HG03025 (cell line): Measurements from ENCODE around the gene CTSD.

Source experiments
- ATAC-seq: cut with Tn5 transposase; IDR thresholded peaks from one replicate; pipeline ENCODE4 v1.9.1; 2021; ENCODE audit warnings: mild to moderate bottlenecking, moderate library complexity; ENCODE audit not compliant: unreplicated experiment, low FRiP score

Gene CTSD

DNA sequence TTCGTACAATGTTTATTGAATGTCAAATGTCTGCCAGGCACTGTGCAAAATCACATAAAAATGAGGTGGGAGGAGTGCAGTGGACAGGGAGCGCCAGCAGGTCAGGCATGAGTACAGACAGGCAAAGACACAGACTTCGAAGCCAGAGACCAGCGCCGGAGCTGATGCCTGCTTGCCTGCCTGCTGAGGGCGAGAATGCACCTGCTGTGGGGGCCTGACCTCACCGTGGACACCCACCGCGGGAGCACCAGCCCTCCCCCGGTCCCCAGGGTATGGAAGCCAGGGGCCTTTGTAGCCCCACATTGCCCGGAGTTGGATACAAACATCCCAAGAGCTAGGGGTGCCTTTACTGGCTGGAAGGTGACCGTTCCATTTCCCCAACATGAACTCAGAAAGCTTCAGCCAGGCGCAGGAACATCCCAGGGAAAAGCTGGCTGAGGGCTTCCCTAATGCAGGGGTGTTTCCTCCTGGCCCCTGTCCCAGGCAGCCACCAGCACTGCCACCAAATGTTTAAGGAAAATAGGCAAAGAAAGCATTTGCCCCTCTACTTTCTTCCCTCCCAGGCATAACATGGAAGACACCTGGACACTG lies 31.2 kb downstream of the CTSD start:
- no peak for ATAC-seq

DNA sequence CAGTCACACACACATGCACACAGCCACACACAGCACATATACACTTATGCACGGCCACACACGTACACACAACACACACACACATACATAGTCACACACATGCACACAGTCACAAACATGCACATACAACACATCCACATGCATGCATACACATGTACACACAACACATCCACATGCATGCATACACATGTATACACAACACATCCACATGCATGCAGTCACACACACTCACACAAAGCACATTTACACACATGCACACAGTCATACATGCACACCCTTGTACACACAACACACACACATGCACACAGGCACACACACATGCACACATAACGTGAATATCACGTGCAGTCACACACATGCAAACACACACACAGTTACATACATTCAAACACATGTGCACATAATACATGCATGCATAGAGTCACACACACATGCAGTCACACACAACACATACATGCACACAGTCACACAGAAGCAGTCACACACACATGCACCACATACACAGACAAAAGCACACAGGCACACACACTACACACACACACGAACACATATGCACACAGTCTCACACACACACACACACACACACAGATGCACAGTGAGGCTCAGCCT lies 32.2 kb downstream of the CTSD start:
- ATAC-seq = no peak

DNA sequence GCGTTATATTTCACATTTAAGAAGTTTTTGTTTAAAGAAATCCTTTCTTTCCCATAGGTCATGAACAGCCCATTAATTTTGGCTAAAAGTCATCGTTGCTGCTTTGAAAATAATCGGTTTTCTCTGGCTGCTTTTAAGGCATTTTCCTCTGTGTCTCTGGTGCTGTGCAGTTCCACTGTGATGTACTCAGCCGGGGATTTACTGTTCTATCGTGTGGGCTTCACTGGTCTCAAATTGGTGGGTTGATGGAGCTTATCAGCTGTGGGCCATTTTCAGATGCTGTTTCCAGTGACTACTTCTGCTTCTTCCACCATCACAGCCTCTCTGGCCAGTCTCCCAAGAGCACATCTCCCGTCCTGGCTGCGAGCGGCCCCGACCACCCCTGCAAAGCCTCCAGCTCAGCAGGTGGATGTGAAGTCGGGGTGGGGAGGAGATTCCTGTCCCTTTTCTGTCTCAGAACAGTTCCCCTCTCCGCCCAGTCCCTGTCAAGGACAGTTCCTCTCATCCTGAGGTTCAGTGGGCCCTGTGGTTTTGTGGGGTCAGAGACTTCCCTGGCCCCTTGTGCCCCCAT lies 33.6 kb downstream of the CTSD start:
- no peak for ATAC-seq

DNA sequence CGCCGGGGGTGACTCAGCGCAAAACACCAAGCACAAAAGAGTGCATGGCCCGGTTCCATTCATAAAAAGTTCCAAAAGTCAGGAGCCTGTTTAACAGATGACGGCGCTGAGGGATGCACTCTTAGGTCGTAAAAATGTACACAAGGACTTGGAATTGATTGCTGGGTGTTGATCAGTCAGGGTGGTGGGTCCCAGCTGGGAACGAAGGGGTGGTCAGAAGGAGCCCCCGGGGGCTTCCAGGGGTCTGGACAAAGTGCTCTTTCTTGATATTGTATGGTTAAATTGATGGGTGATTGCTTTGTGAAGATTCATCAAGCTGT lies 34.1 kb downstream of the CTSD start:
- ATAC-seq = no peak

DNA sequence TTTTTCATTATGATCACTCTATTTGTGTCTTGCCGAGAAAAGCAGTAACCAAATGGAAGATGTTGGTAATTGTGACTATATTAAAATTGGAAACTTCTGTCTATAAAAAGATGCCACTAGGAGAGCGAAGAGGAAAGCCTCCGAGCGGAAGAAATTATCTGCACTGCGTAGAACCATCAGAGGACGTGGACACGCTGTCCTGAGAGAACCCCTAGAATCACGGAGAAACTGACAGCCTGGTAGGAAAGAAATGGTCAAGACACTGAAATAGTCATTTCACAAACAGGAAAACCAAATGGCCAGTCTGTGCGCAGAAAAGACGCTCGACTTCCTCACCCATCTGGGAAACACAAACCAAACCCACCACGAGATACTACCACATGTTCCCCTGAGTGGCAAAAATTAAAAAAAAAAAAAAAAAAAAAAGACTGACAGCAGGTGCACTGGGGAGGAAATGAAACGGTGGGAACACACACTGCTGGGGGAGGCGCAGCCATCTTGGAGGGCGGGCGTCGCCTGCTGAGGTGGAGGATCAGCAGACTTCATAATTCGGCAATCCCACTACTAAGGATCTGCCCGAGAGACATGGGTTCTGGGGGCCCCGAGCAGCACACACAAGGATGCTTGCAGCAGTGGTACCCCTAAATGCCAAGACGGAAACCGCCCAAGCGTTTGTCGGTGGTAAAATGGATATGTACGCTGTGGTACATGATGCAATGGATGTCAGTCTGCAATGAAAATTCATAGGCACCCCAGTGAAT lies 34.6 kb downstream of the CTSD start:
- ATAC-seq = no peak

DNA sequence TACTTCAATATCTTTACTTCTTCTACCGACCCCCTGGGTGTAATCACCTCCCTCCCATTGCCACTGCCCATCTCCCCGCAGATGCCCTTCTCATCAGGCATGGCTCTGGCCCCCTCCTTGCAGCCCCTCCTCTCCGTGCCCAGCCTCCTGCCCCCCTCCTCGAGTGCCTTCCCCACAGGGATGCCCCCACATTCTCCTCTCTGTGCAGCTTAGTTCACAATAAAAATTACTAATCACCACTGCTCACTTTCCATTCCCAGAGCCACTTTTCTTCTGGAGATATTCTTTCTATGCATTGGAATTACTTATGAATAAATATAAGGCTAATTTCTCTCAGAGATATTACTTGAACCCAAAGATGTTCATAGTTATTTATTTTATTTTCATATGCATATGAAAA lies 35.4 kb downstream of the CTSD start:
- ATAC-seq = no peak

DNA sequence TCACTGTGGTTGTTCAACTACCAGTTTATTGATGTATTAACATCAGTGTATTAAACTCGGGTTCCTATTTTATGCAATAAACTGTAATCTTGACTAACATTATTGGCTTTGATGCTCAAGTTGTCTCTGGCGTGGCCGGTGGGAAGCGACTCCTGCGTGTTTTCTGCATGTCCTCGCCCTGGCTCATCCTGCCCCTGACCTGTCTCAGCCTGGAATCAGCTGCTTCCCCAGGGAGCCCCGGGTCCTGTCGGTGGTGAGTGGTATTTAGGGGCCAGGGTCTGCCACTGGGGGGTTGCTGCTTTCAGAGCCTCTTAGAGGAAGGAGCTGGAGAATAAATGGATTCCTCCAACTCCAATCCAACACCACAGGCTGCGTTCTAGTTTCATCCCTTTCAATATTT lies 35.9 kb downstream of the CTSD start:
- ATAC-seq = no peak

DNA sequence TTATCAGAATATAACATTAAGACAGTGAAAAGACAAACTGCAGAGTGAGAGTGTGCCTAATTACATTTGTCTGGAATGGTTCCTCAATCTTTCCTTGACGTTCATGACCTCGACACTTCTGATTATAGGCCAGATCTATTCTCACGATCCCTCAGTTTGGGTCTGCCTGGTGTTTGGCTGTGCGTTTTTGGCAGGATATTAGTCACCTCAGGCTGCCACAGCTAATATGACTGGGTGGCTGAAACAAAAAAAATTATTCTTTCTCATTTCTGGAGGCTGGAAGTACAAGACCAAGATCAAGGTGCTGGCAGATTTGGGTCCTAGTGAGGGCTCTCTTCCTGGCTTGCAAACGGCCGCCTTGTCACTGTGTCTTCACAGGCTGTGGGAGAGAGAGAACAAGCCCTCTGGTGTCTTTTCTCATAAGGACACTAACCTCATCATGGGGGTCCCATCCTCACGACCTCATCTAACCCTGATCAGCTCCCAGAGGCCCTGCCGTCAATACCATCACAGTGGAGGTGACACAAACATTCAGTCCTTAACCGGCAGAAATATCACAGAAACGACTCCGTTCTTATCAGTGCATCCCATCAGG lies 36.5 kb downstream of the CTSD start:
- ATAC-seq = no peak

DNA sequence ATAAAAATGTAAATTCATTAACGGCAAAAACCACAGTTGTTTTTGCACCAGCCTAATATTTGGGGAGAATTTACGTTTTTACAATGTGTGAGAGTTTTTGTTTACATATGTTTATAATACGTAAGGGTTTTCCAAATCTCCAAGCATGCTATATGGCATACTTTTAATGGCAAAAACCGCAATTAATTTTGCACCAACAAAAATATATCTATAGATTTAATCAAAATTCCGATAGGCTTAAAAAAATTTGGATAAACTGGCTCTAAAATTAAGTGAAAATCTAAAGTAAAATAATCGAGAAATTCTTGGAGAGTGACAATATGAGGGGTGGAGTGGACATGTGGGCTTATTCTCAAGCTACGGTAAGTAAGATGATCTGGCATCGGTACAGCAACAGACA lies 43.9 kb downstream of the CTSD start:
- no peak for ATAC-seq

DNA sequence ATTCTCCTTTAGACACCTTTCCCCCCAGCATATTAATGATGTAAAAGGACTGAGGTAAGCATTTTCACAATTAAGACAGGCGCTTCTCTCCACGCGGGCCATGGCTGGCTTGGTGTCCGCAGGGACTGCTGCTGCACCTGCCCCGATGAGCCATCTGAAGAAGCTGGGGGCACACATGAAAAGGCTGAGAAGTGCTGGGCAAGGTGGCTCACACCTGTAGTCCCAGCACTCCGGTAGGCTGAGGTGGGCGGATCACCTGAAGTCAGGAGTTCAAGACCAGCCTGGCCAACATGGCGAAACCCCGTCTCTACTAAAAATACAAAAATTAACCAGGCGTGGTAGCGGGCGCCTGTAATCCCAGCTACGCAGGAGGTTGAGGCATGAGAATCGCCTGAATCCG lies 45.4 kb downstream of the CTSD start:
- no peak for ATAC-seq

DNA sequence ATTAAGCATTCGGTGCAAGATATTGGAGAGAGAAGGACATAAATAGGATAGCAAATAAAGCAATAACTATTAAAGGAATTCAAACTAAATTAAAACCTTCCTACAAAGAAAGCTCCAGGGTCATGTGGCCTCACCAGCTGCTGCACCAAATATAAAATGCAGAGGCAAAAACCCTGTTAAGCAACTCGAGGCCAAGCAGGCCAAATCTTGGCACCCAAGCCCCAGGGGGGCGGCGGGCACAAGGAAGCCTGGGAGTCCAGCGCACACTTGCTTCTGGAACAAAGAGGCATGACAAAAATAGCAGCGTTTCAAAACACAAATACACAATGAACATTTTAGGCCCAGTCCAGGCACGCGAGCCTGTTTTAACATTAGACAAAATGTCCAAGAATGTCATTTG lies 46.0 kb downstream of the CTSD start:
- ATAC-seq = no peak

DNA sequence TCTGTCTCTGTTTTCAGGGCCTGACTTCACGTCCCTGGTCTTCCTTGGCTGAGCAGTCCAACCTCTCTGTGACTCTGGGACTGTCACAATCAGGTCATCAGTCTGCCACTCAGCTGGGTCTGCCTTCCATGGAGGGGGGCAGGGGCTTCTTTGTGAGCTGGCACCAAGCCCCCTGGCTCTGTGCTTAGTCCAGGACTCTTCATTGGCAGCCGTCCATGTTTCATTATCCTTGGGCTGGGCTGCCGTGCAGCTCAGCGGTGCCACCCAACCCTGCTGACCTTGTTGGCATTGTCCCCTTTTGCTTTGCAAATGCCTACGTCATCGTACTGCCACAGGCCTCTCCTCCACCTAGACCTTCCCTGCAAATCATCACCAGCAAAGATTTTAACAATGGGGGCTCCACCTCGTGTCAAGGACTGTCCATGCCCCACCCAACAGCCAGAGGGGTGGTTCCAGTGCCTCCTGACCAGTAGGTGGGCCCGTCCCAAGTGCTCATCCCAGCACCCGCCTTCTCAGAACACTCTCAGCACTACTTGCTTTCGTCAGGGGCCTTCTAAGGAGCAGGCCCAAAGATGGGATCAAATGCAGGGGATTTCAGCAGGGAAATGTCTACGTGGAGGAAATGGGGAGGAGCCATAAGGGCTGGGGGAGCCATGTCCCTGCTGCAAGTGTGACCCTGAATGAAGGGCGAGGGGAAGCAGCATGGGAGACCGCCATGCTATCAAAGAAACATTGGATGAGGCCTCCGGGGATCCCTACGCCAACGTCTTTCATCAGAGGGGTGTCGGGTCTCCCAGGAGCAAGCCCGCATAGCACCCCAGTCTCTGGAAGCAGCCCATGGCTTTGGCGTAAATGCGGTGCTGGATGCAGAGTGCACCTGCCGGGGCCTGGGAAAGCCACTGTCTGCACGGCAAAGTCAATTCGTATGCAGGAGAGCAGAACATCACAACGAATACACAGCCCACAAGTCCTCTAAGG lies 48.5 kb downstream of the CTSD start:
- ATAC-seq = no peak

DNA sequence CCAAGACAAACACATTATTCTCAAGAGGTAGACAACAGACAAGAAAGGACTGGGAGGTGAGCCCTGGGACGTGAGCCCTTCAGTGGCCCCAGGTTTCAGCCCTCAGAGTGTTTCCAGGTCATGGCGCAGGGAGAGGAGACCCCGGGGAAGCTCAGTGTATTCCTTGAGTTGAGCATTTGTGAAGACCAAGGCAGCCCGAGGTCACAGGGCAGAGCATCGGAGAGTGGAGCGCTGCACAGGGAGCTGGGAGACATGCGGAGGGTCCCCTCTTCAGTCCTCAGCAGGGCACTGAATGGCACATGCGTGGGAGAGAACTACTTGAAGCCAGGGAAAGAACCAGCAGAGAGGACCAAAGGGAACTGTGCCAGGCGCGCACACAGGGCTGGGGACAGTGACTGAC lies 55.0 kb downstream of the CTSD start:
- ATAC-seq = no peak

DNA sequence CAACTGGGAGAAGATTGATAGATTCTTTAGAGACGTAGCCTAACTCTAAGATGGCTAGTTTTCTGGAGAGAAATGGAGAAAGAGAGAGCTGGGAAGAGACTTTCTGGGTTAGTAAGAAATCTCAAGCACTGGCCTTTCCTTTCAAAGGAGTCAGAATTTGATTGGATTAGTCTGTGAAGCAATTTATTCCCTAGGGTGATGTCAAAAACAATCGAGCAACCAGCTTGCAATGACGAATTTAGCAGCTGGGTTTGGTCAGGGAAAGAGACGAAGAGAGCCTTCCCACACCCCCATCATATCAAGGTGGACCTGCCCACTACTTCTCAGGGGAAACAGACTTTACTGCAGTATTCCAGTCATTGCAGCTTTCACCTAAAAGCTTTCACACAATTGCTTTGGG lies 56.0 kb downstream of the CTSD start:
- no peak for ATAC-seq

DNA sequence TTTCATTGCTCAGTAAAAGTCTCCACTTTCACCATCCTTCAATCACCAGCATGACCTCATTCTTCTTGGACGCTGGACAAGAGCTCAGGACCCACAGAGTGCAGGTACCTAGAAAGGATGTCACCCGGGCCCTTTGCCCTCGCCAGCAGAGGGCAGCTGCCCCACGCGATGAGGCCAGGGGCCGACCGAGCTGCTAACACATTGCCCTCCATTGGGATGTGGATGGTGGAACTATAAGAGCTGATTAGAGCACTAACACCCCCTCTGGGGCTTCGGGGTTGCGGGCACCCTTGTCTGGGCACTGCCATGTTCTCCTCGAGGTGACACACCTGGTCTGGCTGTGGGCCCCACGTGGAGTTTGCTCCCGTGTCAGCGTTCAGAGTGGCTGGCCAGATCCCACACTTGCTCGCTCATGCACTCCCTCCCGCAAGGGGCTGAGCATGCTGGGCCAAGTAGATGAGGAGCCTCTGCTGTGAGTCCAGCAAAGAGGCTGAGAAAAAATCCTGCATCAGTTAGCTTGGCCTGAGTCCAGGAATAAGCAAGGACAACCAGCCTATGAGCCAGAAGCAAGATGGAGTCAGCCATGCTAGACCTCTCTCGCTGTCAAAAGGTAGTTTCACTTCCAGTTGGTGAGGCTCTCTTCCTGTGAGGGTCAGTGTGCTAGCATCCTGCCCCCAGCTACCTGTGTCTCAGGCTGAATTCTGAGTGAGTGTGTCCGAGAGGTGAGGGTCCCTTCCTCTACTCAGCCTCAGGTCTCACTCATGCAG lies 56.9 kb downstream of the CTSD start:
- no peak for ATAC-seq

DNA sequence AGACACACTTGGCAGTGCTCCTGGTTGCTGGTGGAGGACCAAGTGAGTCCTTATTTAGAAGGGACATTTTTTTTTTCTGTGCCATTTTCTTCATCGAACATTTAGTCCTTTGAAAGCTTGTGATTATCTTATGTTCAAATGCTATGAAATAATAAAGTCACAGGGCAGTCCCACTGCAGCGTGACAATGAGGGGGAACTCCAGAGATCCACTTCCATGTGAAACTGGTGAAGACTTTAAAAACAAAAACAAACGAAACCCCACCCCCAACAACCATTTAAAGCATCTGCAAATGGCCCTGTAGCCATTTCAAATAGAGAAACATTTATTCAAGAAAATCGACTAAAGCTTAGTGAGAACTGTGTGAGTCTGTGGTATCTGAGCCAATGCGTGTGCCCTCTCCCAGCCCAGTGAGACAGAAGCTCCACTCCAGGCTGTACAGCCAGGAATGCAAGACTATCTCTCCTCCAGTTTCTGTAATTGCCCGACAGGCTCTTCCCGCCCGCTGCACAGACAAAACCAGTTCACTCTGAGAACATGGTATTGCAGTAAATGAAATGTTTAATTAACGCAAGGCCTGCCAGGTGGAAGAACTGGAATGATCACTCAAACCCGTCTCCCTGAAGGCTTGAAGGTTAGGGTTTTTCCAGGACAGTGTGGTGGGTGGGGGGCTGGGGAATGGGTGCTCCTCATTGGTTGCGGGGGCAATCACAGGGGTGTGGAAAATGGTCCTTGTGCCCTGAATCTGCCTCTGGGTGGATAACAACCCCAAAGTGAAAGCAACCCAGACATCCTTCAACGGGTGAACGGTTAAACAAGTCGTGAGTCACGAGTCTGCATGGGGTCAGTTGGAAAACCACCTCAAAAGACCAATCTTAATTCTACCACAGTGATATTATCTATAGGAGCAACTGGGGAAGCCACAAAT lies 58.3 kb downstream of the CTSD start:
- ATAC-seq = no peak

DNA sequence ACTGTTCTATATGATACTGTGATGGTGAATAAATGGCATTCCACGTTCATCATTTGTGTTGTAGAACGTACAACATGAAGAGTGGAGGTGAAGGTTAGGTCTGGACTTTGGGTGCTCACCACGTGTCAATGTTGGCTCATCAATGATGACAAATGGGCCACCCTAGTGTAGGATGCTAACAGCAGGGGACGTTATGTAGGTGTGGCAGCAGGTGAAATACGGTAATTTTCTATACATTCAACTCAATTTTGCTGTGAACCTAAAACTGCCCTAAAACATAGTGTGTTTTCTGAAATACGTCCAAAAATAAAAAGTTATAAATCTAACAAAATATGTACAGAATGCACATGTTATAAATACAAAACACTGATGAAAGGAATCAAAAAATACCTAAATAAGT lies 60.6 kb downstream of the CTSD start:
- no peak for ATAC-seq
